HepG2 (cell line): ENCODE measurements around the gene SPAG9. TPM values are rescaled to one million over a fixed set of nuclear protein-coding genes. Genes with fewer than 3 reads are reported as not detected.

ENCODE experiments used
- BRD4 ChIP-seq: sonication (generic); formaldehyde crosslinking; IDR thresholded peaks from 2 replicates; pipeline ENCODE4 v1.4.0; 2020; ENCODE audit warnings: missing genetic modification reagents
- CBX5 ChIP-seq: sonication (generic); formaldehyde crosslinking; IDR thresholded peaks from 2 replicates; pipeline ENCODE4 v1.4.0; 2020; ENCODE audit warnings: missing genetic modification reagents, borderline replicate concordance
- NAIF1 ChIP-seq: sonication (generic); formaldehyde crosslinking; IDR thresholded peaks from 2 replicates; pipeline ENCODE4 v1.5.0; 2020; ENCODE audit warnings: mild to moderate bottlenecking, missing genetic modification reagents, borderline replicate concordance
- RCOR2 ChIP-seq: IDR thresholded peaks from 2 replicates; pipeline ENCODE4 v1.6.1; 2016; ENCODE audit warnings: missing biosample characterization, missing genetic modification reagents
- RFX1 ChIP-seq: fragments of 450-650 bp; IDR thresholded peaks from 2 replicates; pipeline ENCODE4 v1.6.1; 2017
- SAP130 ChIP-seq: IDR thresholded peaks from 2 replicates; pipeline ENCODE4 v1.6.1; 2016; ENCODE audit warnings: low read depth
- SOX13 ChIP-seq, 3 experiments: fragments of 450-650 bp in 1 of 3; sonication (generic) in 1 of 3; formaldehyde crosslinking in 1 of 3; IDR thresholded peaks in 2 of 3; conservative IDR thresholded peaks in 1 of 3; 2 replicates each; pipeline versions ENCODE4 v1.5.0 to v1.6.1; 2016 to 2020; ENCODE audit warnings: antibody characterized with exemption in 1 of 3, mild to moderate bottlenecking in 1 of 3, missing compliant biosample characterization in 1 of 3, missing genetic modification reagents in 1 of 3, moderate library complexity in 1 of 3
- SP2 ChIP-seq: sonication (generic); formaldehyde crosslinking; IDR thresholded peaks from 2 replicates; pipeline ENCODE4 v1.5.1; 2020; ENCODE audit warnings: mild to moderate bottlenecking, missing genetic modification reagents
- TMF1 ChIP-seq: sonication (generic); formaldehyde crosslinking; IDR thresholded peaks from 2 replicates; pipeline ENCODE4 v1.8.1; 2022; ENCODE audit warnings: low read depth, missing genetic modification reagents
- ZNF296 ChIP-seq: sonication (generic); formaldehyde crosslinking; conservative IDR thresholded peaks from 2 replicates; pipeline ENCODE4 v1.5.0; 2020; ENCODE audit warnings: mild to moderate bottlenecking, missing genetic modification reagents
- ZNF546 ChIP-seq: sonication (generic); formaldehyde crosslinking; conservative IDR thresholded peaks from 2 replicates; pipeline ENCODE4 v1.8.1; 2023; ENCODE audit warnings: mild to moderate bottlenecking, missing genetic modification reagents
- ZNF598 ChIP-seq: sonication (generic); formaldehyde crosslinking; IDR thresholded peaks from 2 replicates; pipeline ENCODE4 v1.5.1; 2020; ENCODE audit warnings: mild to moderate bottlenecking, missing genetic modification reagents, borderline replicate concordance
- ZNF766 ChIP-seq: sonication (generic); formaldehyde crosslinking; IDR thresholded peaks from 2 replicates; pipeline ENCODE4 v1.5.0; 2020; ENCODE audit warnings: missing genetic modification reagents, borderline replicate concordance
- ZNF792 ChIP-seq: IDR thresholded peaks from 2 replicates; pipeline ENCODE4 v1.6.1; 2016
- polyA plus RNA-seq, 8 experiments: library from polyadenylated mRNA; depleted of rRNA in 3 of 8; stranded (reverse) in 7 of 8; unstranded in 1 of 8; fragments of >200 nt; fragmentation: Illumina TruSeq in 4 of 8; extraction: Trizol in 4 of 8; gene quantifications; 2 replicates each; pipeline versions ENCODE4 v1.2.1 to v1.2.3, GENCODE V29; 2011 to 2016; ENCODE audit warnings: low read depth in 4 of 8, missing spikeins in 1 of 8, mixed read lengths in 1 of 8; ENCODE audit not compliant: insufficient read depth in 1 of 8
- total RNA-seq, 5 experiments: library from RNA; depleted of rRNA; stranded (reverse); fragments of >200 nt; fragmentation: Illumina TruSeq; extraction: Trizol; gene quantifications; 2 replicates each; pipeline ENCODE4 v1.2.3, GENCODE V29; 2016; ENCODE audit warnings: low read depth in 1 of 5
- TF ChIP-seq, protein P1 (sequence below): sonication (generic); formaldehyde crosslinking; IDR thresholded peaks from 2 replicates; pipeline ENCODE4 v1.4.0; 2020; ENCODE audit warnings: missing genetic modification reagents, borderline replicate concordance
- TF ChIP-seq, protein P2 (sequence below): sonication (generic); formaldehyde crosslinking; IDR thresholded peaks from 2 replicates; pipeline ENCODE4 v1.5.1; 2020; ENCODE audit warnings: mild to moderate bottlenecking, missing genetic modification reagents, borderline replicate concordance
- TF ChIP-seq, protein P3 (sequence below): sonication (generic); formaldehyde crosslinking; IDR thresholded peaks from 2 replicates; pipeline ENCODE4 v1.8.0; 2022; ENCODE audit warnings: mild to moderate bottlenecking, missing genetic modification reagents, moderate library complexity

The SPAG9 gene
- total and polyA plus RNA-seq, 2 of the 13 experiments (the other 11 are each of a cell fraction or from before 2014, with no cell fraction given): 43.2 to 78.6 TPM

DNA sequence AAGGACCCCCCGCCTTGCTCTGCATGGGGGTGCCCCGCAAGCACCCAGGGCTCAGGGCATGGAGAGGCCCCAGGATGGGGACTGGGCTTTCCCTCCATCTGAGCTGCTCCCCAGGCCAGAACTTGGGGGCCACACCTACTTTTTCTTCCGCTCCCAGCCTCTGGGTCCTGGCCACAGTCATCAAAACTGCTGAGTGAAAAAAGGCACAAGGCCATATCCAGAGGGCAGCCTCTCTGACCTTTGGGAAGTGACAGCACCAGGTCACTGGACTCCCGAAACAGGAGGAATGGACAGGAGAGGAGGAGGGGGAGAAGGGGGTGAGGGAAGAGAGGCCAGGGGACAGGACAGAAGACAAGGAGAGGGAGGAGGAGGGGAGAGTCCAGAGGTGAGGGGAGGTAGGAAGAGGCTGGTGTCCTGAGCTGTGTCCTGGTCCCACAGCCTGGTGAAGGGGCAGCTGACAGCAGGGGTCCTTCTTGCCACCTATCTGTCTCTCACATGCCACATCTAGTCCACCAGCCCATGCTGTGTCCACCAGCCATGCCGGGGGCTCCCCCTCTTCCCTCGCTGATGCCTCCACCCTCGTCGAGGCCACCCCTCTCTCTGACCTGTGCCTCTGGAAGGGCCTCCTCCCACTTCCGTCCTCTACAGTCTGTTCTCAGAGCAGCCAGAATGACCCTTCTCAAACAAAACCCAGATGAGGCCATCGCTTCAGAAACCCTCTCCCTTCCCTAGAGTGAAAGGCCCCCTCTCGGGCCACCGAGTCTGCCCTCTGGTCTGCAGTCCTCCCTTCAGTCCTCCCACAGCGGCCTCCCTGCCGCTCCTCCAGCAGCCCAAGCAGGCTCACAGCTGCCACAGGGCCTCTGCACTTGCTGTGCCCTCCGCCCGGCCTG is 180.6 kb downstream of the SPAG9 start (continued):
- TF ChIP-seq, protein P1, sequence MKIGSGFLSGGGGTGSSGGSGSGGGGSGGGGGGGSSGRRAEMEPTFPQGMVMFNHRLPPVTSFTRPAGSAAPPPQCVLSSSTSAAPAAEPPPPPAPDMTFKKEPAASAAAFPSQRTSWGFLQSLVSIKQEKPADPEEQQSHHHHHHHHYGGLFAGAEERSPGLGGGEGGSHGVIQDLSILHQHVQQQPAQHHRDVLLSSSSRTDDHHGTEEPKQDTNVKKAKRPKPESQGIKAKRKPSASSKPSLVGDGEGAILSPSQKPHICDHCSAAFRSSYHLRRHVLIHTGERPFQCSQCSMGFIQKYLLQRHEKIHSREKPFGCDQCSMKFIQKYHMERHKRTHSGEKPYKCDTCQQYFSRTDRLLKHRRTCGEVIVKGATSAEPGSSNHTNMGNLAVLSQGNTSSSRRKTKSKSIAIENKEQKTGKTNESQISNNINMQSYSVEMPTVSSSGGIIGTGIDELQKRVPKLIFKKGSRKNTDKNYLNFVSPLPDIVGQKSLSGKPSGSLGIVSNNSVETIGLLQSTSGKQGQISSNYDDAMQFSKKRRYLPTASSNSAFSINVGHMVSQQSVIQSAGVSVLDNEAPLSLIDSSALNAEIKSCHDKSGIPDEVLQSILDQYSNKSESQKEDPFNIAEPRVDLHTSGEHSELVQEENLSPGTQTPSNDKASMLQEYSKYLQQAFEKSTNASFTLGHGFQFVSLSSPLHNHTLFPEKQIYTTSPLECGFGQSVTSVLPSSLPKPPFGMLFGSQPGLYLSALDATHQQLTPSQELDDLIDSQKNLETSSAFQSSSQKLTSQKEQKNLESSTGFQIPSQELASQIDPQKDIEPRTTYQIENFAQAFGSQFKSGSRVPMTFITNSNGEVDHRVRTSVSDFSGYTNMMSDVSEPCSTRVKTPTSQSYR (CRISPR knock-in tag): peak; percentile 35; the same call in 1 of the 2 replicates
- TF ChIP-seq SOX13 (IDR thresholded peaks at IDR 0.05) (no peak), SOX13 (CRISPR knock-in tag; conservative IDR thresholded peaks at IDR 0.05 in 1 of 2, IDR thresholded peaks at IDR 0.05 in 1 of 2) (peak in 1 of 2 experiments; percentile 24; a peak in 2 of 4 replicates), BRD4 (CRISPR knock-in tag) (peak; percentile 71), NAIF1 (0 out of 2 replicates have a peak, but pooled peaks have one; percentile 53), SP2 (0 out of 2 replicates have a peak, but pooled peaks have one; percentile 35), ZNF296 (peak; percentile 97), ZNF792 (CRISPR knock-in tag) (0 out of 2 replicates have a peak, but pooled peaks have one; percentile 11), RCOR2 (CRISPR knock-in tag) (peak; percentile 78; the same call in 1 of the 2 replicates), ZNF766 (CRISPR knock-in tag) (no peak), CBX5 (CRISPR knock-in tag) (peak; percentile 39; the same call in 1 of the 2 replicates), SAP130 (CRISPR knock-in tag) (peak; percentile 70), TMF1 (CRISPR knock-in tag) (peak; percentile 52; the same call in 1 of the 2 replicates), RFX1 (no peak), ZNF598 (CRISPR knock-in tag) (peak; percentile 12; the same call in 1 of the 2 replicates), ZNF546 (CRISPR knock-in tag) (peak; percentile 76)
- TF ChIP-seq, protein P2, sequence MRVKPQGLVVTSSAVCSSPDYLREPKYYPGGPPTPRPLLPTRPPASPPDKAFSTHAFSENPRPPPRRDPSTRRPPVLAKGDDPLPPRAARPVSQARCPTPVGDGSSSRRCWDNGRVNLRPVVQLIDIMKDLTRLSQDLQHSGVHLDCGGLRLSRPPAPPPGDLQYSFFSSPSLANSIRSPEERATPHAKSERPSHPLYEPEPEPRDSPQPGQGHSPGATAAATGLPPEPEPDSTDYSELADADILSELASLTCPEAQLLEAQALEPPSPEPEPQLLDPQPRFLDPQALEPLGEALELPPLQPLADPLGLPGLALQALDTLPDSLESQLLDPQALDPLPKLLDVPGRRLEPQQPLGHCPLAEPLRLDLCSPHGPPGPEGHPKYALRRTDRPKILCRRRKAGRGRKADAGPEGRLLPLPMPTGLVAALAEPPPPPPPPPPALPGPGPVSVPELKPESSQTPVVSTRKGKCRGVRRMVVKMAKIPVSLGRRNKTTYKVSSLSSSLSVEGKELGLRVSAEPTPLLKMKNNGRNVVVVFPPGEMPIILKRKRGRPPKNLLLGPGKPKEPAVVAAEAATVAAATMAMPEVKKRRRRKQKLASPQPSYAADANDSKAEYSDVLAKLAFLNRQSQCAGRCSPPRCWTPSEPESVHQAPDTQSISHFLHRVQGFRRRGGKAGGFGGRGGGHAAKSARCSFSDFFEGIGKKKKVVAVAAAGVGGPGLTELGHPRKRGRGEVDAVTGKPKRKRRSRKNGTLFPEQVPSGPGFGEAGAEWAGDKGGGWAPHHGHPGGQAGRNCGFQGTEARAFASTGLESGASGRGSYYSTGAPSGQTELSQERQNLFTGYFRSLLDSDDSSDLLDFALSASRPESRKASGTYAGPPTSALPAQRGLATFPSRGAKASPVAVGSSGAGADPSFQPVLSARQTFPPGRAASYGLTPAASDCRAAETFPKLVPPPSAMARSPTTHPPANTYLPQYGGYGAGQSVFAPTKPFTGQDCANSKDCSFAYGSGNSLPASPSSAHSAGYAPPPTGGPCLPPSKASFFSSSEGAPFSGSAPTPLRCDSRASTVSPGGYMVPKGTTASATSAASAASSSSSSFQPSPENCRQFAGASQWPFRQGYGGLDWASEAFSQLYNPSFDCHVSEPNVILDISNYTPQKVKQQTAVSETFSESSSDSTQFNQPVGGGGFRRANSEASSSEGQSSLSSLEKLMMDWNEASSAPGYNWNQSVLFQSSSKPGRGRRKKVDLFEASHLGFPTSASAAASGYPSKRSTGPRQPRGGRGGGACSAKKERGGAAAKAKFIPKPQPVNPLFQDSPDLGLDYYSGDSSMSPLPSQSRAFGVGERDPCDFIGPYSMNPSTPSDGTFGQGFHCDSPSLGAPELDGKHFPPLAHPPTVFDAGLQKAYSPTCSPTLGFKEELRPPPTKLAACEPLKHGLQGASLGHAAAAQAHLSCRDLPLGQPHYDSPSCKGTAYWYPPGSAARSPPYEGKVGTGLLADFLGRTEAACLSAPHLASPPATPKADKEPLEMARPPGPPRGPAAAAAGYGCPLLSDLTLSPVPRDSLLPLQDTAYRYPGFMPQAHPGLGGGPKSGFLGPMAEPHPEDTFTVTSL (CRISPR knock-in tag): no peak
- TF ChIP-seq, protein P3, sequence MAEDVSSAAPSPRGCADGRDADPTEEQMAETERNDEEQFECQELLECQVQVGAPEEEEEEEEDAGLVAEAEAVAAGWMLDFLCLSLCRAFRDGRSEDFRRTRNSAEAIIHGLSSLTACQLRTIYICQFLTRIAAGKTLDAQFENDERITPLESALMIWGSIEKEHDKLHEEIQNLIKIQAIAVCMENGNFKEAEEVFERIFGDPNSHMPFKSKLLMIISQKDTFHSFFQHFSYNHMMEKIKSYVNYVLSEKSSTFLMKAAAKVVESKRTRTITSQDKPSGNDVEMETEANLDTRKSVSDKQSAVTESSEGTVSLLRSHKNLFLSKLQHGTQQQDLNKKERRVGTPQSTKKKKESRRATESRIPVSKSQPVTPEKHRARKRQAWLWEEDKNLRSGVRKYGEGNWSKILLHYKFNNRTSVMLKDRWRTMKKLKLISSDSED (CRISPR knock-in tag): no peak
